Limb (tissue), 2 donors: ENCODE measurements around the gene AADACL4.
"Not testable (repeated sequence)": the region's sequence is repeated elsewhere in the genome, so short reads cannot be mapped to it uniquely, and the experiment has no call there.

Experiments used
- DNase-seq, 2 donors: peaks; one replicate each; pipeline ENCODE4 v3.0.0-alpha.2; 2016; ENCODE audit errors: extremely low spot score in 2 of 2

AADACL4 gene

GRCh38 chr1:12657885-12658512, 14.1 kb downstream of the AADACL4 start:
- not testable (repeated sequence) for DNase-seq

- peak; percentile 85 for DNase-seq
These were observed 14.9 kb downstream of the AADACL4 start for GRCh38 chr1:12658531-12659453.

- no peak for DNase-seq
These were observed 17.8 kb downstream of the AADACL4 start for GRCh38 chr1:12661606-12662219.

GRCh38 chr1:12662556-12662955, 18.7 kb downstream of the AADACL4 start:
- DNase-seq = no peak

GRCh38 chr1:12665511-12665910, 21.6 kb downstream of the AADACL4 start:
- no peak for DNase-seq

- DNase-seq = no peak
These were observed 22.4 kb downstream of the AADACL4 start for GRCh38 chr1:12666141-12666735.

GRCh38 chr1:12669529-12670068, 25.7 kb downstream of the AADACL4 start:
- no peak for DNase-seq

GRCh38 chr1:12674358-12674757, 30.5 kb downstream of the AADACL4 start:
- DNase-seq = no peak

GRCh38 chr1:12676122-12676521, 32.2 kb downstream of the AADACL4 start:
- DNase-seq = not testable (repeated sequence)

- DNase-seq = no peak
These were observed 33.7 kb downstream of the AADACL4 start for GRCh38 chr1:12677565-12677964.

GRCh38 chr1:12678350-12678749, 34.5 kb downstream of the AADACL4 start:
- DNase-seq = no peak

GRCh38 chr1:12678820-12679219, 34.9 kb downstream of the AADACL4 start:
- no peak for DNase-seq

- DNase-seq = no peak
These were observed 46.3 kb downstream of the AADACL4 start for GRCh38 chr1:12690156-12690555.

- DNase-seq = no peak
These were observed 49.3 kb downstream of the AADACL4 start for GRCh38 chr1:12692967-12693782.

- DNase-seq = no peak
These were observed 52.8 kb downstream of the AADACL4 start for GRCh38 chr1:12696658-12697057.

- DNase-seq = no peak
These were observed 53.5 kb downstream of the AADACL4 start for GRCh38 chr1:12697397-12697796.

GRCh38 chr1:12703821-12704451, 60.1 kb downstream of the AADACL4 start:
- DNase-seq = no peak

- DNase-seq = no peak
These were observed 62.2 kb downstream of the AADACL4 start for GRCh38 chr1:12706061-12706460.

- no peak for DNase-seq
These were observed 64.7 kb downstream of the AADACL4 start for GRCh38 chr1:12708396-12709090.

- DNase-seq = no peak
These were observed 65.2 kb downstream of the AADACL4 start for GRCh38 chr1:12709091-12709491.
